Smooth muscle cell (in vitro differentiated cells): ENCODE measurements around the gene NXPE1. TPM values are rescaled to one million over a fixed set of nuclear protein-coding genes. Genes with fewer than 3 reads are reported as not detected.
"Not testable (repeated sequence)": the region's sequence is repeated elsewhere in the genome, so short reads cannot be mapped to it uniquely, and the experiment has no call there.

Experiments
- DNase-seq: peaks from one replicate; lab custom pipeline; 2025; ENCODE audit not compliant: unreplicated experiment; lab: John Stamatoyannopoulos, UW
- H2AFZ ChIP-seq: fragments of 200-600 bp; sonication (generic); 2 replicates; pipeline ENCODE4 v1.6.0; 2016; ENCODE audit warnings: antibody characterized with exemption, low read depth, mild to moderate bottlenecking
- H3F3A ChIP-seq: fragments of 200-600 bp; sonication (generic); 2 replicates; pipeline ENCODE4 v1.6.0; 2017; ENCODE audit warnings: antibody characterized with exemption, low read depth
- H3K27ac ChIP-seq: fragments of 200-600 bp; sonication (generic); 2 replicates; pipeline ENCODE4 v1.5.1; 2016; ENCODE audit warnings: low read depth, mild to moderate bottlenecking
- H3K27me3 ChIP-seq: fragments of 200-600 bp; sonication (generic); 2 replicates; pipeline ENCODE4 v1.6.1; 2016; ENCODE audit warnings: low read depth, mild to moderate bottlenecking
- H3K36me3 ChIP-seq: fragments of 200-600 bp; sonication (generic); 2 replicates; pipeline ENCODE4 v1.5.1; 2016; ENCODE audit warnings: low read depth
- H3K4me1 ChIP-seq: fragments of 200-600 bp; sonication (generic); 2 replicates; pipeline ENCODE4 v1.5.1; 2016; ENCODE audit warnings: low read depth
- H3K4me2 ChIP-seq: fragments of 200-600 bp; sonication (generic); 2 replicates; pipeline ENCODE4 v1.6.0; 2016; ENCODE audit warnings: mild to moderate bottlenecking
- H3K4me3 ChIP-seq: fragments of 200-600 bp; sonication (generic); 2 replicates; pipeline ENCODE4 v1.5.1; 2016; ENCODE audit warnings: mild to moderate bottlenecking
- H3K79me2 ChIP-seq: fragments of 200-600 bp; sonication (generic); 2 replicates; pipeline ENCODE4 v1.6.0; 2016; ENCODE audit warnings: low read depth, mild to moderate bottlenecking
- H3K9ac ChIP-seq: fragments of 200-600 bp; sonication (generic); 2 replicates; pipeline ENCODE4 v1.6.0; 2016; ENCODE audit warnings: low read depth
- H3K9me3 ChIP-seq: fragments of 200-600 bp; sonication (generic); replicated peaks from 2 replicates; pipeline ENCODE4 v1.5.1; 2016; ENCODE audit warnings: low read depth
- H4K20me1 ChIP-seq: fragments of 200-600 bp; sonication (generic); 2 replicates; pipeline ENCODE4 v1.6.0; 2016; ENCODE audit warnings: low read depth
- CTCF ChIP-seq: fragments of 200-600 bp; sonication (generic); IDR thresholded peaks from 2 replicates; pipeline ENCODE4 v1.5.1; 2017; ENCODE audit warnings: borderline replicate concordance, mild to moderate bottlenecking, antibody characterized with exemption; ENCODE audit not compliant: insufficient read depth, poor library complexity, severe bottlenecking
- WGBS: methylation state at CpG from one replicate; pipeline ENCODE4 v1.1.7; 2016; ENCODE audit warnings: low lambda C conversion rate; 5-methylcytosine and 5-hydroxymethylcytosine counted together
- polyA plus RNA-seq: library from polyadenylated mRNA; unstranded; fragments of >200 nt; fragmentation: Nextera tagmentation; extraction: Ambion mirVana; gene quantifications from 2 replicates; pipeline ENCODE4 v1.2.1, GENCODE V29; 2016
- total RNA-seq: library from RNA; depleted of rRNA; stranded (reverse); fragments of >200 nt; gene quantifications from 2 replicates; pipeline ENCODE4 v1.2.3, GENCODE V29; 2014

Gene NXPE1
- total and polyA plus RNA-seq, 2 experiments from 2014 or later: not detected

- Histone ChIP-seq H2AFZ (no peak overlapping the region), H4K20me1 (no peaks in the 10 kb centered on the region), H3K9ac (no peak overlapping the region), H3K4me3 (no peak overlapping the region), H3K27me3 (no peaks in the 10 kb centered on the region), H3K4me2 (no peak overlapping the region), H3F3A (no peaks in the 10 kb centered on the region), H3K4me1 (no peaks in the 10 kb centered on the region), H3K9me3 (no peaks in the 10 kb centered on the region), H3K36me3 (no peaks in the 10 kb centered on the region), H3K27ac (no peak overlapping the region), H3K79me2 (no peaks in the 10 kb centered on the region)
- DNase-seq: no peak
- no peak for TF ChIP-seq CTCF
- 93% methylated on average over 13 of the region's 13 CpGs for WGBS
These were observed 44.6 kb upstream of the NXPE1 start for GRCh38 chr11:114604179-114604813.

- DNase-seq, H3K27me3 ChIP-seq, H2AFZ ChIP-seq, H3K79me2 ChIP-seq, H3F3A ChIP-seq, H3K4me2 ChIP-seq, H4K20me1 ChIP-seq, H3K4me3 ChIP-seq, H3K4me1 ChIP-seq, H3K9me3 ChIP-seq, H3K27ac ChIP-seq, H3K9ac ChIP-seq, H3K36me3 ChIP-seq: not testable (repeated sequence)
- WGBS: 94% methylated on average over 7 of the region's 7 CpGs
These were observed 43.5 kb upstream of the NXPE1 start for GRCh38 chr11:114603151-114603550.

- H3K27ac ChIP-seq: no peak overlapping the region
- H3K4me1 ChIP-seq: no peaks in the 10 kb centered on the region
- no peak for TF ChIP-seq CTCF
- no peaks in the 10 kb centered on the region for H3K36me3 ChIP-seq
- H3K4me2 ChIP-seq: no peak overlapping the region
- H3K4me3 ChIP-seq: no peak overlapping the region
- H4K20me1 ChIP-seq: no peaks in the 10 kb centered on the region
- H3K79me2 ChIP-seq: no peaks in the 10 kb centered on the region
- H3K27me3 ChIP-seq: no peaks in the 10 kb centered on the region
- no peak for DNase-seq
- H3F3A ChIP-seq: no peaks in the 10 kb centered on the region
- no peak overlapping the region for H2AFZ ChIP-seq
- no peak overlapping the region for H3K9ac ChIP-seq
- no peaks in the 10 kb centered on the region for H3K9me3 ChIP-seq
- WGBS: 92% methylated on average over 1 of the region's 1 CpG
These were observed 38.8 kb upstream of the NXPE1 start for GRCh38 chr11:114598461-114598860.

- 82% methylated on average over 1 of the region's 1 CpG for WGBS
- Histone ChIP-seq H3K36me3 (no peaks in the 10 kb centered on the region), H3K4me1 (no peaks in the 10 kb centered on the region), H3K9me3 (no peaks in the 10 kb centered on the region), H4K20me1 (no peaks in the 10 kb centered on the region), H3K9ac (no peak overlapping the region), H3K4me2 (no peak overlapping the region), H3K27me3 (no peaks in the 10 kb centered on the region), H3K4me3 (no peak overlapping the region), H3K27ac (no peak overlapping the region), H2AFZ (no peak overlapping the region), H3K79me2 (no peaks in the 10 kb centered on the region), H3F3A (no peaks in the 10 kb centered on the region)
- DNase-seq: no peak
- TF ChIP-seq CTCF: no peak
These were observed 36.7 kb upstream of the NXPE1 start for GRCh38 chr11:114596175-114596919.
